Measurements from ENCODE around the gene CACNA1A. TPM values are rescaled to one million over a fixed set of nuclear protein-coding genes. Genes with fewer than 3 reads are reported as not detected.

Gene CACNA1A
- total RNA-seq, 2 experiments from 2014 or later = 0.30 to 0.45 TPM

DNA sequence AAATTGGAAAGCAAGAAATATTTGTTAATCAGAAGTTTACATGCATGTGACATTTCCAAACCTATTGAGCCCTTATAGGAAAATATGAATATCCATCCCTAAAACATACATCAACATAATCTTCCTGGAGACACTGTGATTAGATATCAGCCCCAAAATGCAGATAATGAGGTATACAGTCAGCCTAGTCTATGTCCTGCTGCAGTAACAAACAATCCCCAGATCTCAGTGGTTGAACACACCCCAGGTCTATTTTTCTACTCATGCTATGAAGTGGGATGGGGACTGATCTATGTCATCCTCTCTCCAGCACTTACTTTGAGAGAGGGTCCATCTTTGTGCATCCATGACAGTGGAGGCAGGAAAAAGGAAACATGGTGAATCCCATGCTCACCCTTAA is 31.2 kb downstream of the CACNA1A start:
- no peak overlapping the region for H3K27ac ChIP-seq (ENCODE audit: low read depth in 1 of 2, low read length in 2 of 2)
- DNase-seq (no peak), ATAC-seq (ENCODE audit: poor library complexity) (no peak)
- H3K4me1 Mint-ChIP-seq (ENCODE audit: low read depth) = no peaks in the 10 kb centered on the region
- intact Hi-C loops (cut with DNase I, micrococcal nuclease) = no loop called here
- no peaks in the 10 kb centered on the region for H3K36me3 ChIP-seq (ENCODE audit: insufficient read depth, low read length)
- peaks cover 14% of the 10 kb centered on the region for H3K9me3 Mint-ChIP-seq
- no peaks in the 10 kb centered on the region for H3K4me1 ChIP-seq (ENCODE audit: insufficient read depth, low read length)
- peaks cover 20 to 25% of the 10 kb centered on the region in 2 experiments for H3K9me3 ChIP-seq (ENCODE audit: control insufficient read depth in 1 of 2, insufficient read depth in 1 of 2, low read length in 2 of 2)
- H3K27ac Mint-ChIP-seq = no peak overlapping the region
- POLR2A ChIA-PET = no interaction called here
- TF ChIP-seq, protein P1, sequence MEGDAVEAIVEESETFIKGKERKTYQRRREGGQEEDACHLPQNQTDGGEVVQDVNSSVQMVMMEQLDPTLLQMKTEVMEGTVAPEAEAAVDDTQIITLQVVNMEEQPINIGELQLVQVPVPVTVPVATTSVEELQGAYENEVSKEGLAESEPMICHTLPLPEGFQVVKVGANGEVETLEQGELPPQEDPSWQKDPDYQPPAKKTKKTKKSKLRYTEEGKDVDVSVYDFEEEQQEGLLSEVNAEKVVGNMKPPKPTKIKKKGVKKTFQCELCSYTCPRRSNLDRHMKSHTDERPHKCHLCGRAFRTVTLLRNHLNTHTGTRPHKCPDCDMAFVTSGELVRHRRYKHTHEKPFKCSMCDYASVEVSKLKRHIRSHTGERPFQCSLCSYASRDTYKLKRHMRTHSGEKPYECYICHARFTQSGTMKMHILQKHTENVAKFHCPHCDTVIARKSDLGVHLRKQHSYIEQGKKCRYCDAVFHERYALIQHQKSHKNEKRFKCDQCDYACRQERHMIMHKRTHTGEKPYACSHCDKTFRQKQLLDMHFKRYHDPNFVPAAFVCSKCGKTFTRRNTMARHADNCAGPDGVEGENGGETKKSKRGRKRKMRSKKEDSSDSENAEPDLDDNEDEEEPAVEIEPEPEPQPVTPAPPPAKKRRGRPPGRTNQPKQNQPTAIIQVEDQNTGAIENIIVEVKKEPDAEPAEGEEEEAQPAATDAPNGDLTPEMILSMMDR (IDR thresholded peaks at IDR 0.05) = no peak
- CTCF ChIA-PET = no interaction called here
- no peak overlapping the region for H3K4me3 ChIP-seq (ENCODE audit: low read length)
- H3K4me3 Mint-ChIP-seq = no peak overlapping the region
- H3K27me3 Mint-ChIP-seq = peaks cover 35% of the 10 kb centered on the region
- H3K27me3 ChIP-seq (ENCODE audit: control insufficient read depth in 1 of 2, insufficient read depth in 2 of 2, low read length in 2 of 2) = peaks cover 5 to 10% of the 10 kb centered on the region in 2 experiments
- H3K36me3 Mint-ChIP-seq (ENCODE audit: low read depth) = no peaks in the 10 kb centered on the region

DNA sequence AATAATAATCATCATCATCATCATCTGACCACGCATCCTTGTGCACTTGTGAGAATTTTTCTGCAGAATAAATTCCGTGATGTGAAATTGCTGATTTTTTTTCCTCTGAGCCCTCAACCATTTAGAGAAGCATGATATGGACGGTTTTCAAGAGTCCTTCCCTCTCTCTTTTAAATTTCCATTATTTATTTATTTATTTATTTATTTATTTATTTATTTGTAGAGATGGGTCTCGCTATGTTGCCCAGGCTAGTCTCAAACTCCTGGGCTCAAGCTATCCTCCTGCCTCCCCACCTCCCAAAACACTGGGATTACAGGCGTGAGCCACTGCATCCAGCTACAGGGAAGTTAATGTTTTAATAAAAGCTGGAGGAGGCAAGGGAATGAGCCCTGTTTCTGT is 39.6 kb downstream of the CACNA1A start:
- H3K4me1 Mint-ChIP-seq (ENCODE audit: low read depth) = no peaks in the 10 kb centered on the region
- CTCF ChIA-PET = no interaction called here

DNA sequence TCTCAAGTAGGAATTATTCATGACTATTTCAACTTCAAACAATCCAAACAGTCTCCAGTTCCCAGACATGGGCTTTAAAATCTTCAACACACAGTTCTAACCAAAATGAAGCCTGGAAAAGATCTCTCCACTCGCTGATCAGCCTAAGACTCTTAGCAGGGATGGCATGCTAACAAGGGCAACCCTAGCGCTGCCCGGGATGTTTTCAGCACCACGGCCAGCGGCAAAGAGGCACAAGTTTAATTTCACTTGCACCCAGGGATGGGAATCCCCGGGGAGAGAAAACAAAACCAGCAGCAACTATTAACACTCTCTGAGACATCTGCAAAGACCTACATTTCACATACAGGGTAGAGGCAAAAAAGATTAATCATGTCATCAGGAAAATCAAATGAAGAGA is 43.0 kb downstream of the CACNA1A start:
- no peak for ATAC-seq (ENCODE audit: poor library complexity)
- no peak overlapping the region for H3K27ac Mint-ChIP-seq
- Histone ChIP-seq H3K36me3 (ENCODE audit: insufficient read depth, low read length) (no peaks in the 10 kb centered on the region), H3K9me3 (ENCODE audit: control insufficient read depth in 1 of 2, insufficient read depth in 1 of 2, low read length in 2 of 2) (no peaks in the 10 kb centered on the region), H3K27ac (ENCODE audit: low read depth in 1 of 2, low read length in 2 of 2) (no peak overlapping the region), H3K27me3 (ENCODE audit: control insufficient read depth in 1 of 2, insufficient read depth in 2 of 2, low read length in 2 of 2) (peaks cover 4 to 21% of the 10 kb centered on the region in 2 experiments), H3K4me1 (ENCODE audit: insufficient read depth, low read length) (no peaks in the 10 kb centered on the region), H3K4me3 (ENCODE audit: low read length) (no peak overlapping the region)
- H3K4me3 Mint-ChIP-seq = no peak overlapping the region
- intact Hi-C loops (cut with DNase I, micrococcal nuclease) = no loop called here
- DNase-seq = peak in 2 of 14 experiments; percentile 3 to 7
- TF ChIP-seq, protein P1 (IDR thresholded peaks at IDR 0.05) = no peak
- H3K4me1 Mint-ChIP-seq (ENCODE audit: low read depth) = no peaks in the 10 kb centered on the region
- H3K36me3 Mint-ChIP-seq (ENCODE audit: low read depth) = no peaks in the 10 kb centered on the region
- ChIA-PET CTCF (no interaction called here), POLR2A (no interaction called here)
- H3K27me3 Mint-ChIP-seq = peaks cover 35% of the 10 kb centered on the region
- peaks cover 5% of the 10 kb centered on the region for H3K9me3 Mint-ChIP-seq

More for the DNA sequence above, 39.6 kb downstream of the CACNA1A start:
- Mint-ChIP-seq H3K36me3 (ENCODE audit: low read depth) (no peaks in the 10 kb centered on the region), H3K27ac (no peak overlapping the region), H3K9me3 (peaks cover 5% of the 10 kb centered on the region), H3K27me3 (peaks cover 43% of the 10 kb centered on the region), H3K4me3 (no peak overlapping the region)
- intact Hi-C loops (cut with DNase I, micrococcal nuclease) = no loop called here
- Histone ChIP-seq H3K9me3 (ENCODE audit: control insufficient read depth in 1 of 2, insufficient read depth in 1 of 2, low read length in 2 of 2) (no peaks in the 10 kb centered on the region), H3K27ac (ENCODE audit: low read depth in 1 of 2, low read length in 2 of 2) (no peak overlapping the region), H3K36me3 (ENCODE audit: insufficient read depth, low read length) (no peaks in the 10 kb centered on the region), H3K27me3 (ENCODE audit: control insufficient read depth in 1 of 2, insufficient read depth in 2 of 2, low read length in 2 of 2) (peaks cover 5 to 6% of the 10 kb centered on the region in 2 experiments), H3K4me3 (ENCODE audit: low read length) (no peak overlapping the region), H3K4me1 (ENCODE audit: insufficient read depth, low read length) (no peaks in the 10 kb centered on the region)
- DNase-seq (no peak), ATAC-seq (ENCODE audit: poor library complexity) (no peak)
- TF ChIP-seq, protein P1 (IDR thresholded peaks at IDR 0.05) = no peak
- POLR2A ChIA-PET = no interaction called here
